ENCODE results near the gene DAP.

Gene DAP

DNA sequence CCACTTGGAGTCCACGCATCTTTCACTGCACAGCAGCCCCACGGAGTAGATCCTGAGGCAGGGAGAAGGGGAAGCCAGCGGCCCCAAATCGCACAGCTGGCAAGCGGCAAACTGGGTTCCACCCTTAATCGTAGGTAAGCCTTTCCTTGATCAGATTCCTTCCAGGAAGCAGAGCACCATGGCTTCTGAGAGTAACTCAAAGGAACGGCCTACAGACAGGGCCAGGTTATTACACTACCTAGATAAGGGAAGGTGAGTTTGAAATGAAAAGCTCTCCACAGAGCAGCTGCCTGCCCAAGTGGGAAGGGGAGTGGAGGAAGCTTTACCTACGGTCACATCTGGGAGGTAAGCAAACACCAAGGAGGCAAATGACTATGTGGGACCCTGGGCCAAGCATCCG is 7.9 kb downstream of the DAP start:
- no peaks in the 10 kb centered on the region for H3K9me3 Mint-ChIP-seq
- no peak overlapping the region for H3K27ac Mint-ChIP-seq
- no peak overlapping the region for H3K4me3 Mint-ChIP-seq
- DNase-seq (ENCODE audit: low spot score) = no peak
- H3K36me3 Mint-ChIP-seq (ENCODE audit: low read depth) = peaks cover 34% of the 10 kb centered on the region
- peaks cover 10% of the 10 kb centered on the region for H3K4me1 Mint-ChIP-seq (ENCODE audit: low read depth)
- no peaks in the 10 kb centered on the region for H3K27me3 Mint-ChIP-seq (ENCODE audit: low read depth)

DNA sequence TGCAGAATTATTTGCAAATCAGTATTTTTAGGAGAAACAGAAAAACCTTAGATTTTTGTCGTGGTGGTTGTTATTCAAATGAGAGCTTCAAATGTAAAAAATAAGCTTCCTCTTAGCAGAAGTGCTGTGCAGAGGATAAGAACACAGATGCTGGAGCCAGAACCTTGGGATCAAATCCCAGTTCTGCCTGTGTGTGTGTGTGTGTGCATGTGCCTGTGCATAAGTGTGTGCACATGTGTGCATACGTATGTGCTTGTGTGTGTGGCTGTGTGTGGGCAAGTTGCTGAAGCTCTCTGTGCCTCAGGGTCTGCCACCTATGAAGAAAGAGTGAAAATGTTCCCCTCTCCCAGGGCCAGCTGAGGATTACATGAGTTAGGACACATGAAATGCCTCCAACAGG is 8.6 kb downstream of the DAP start:
- no peak for DNase-seq (ENCODE audit: low spot score)
- Mint-ChIP-seq H3K9me3 (no peaks in the 10 kb centered on the region), H3K27ac (no peak overlapping the region), H3K4me3 (no peak overlapping the region), H3K36me3 (ENCODE audit: low read depth) (peaks cover 31% of the 10 kb centered on the region), H3K27me3 (ENCODE audit: low read depth) (no peaks in the 10 kb centered on the region), H3K4me1 (ENCODE audit: low read depth) (peaks cover 10% of the 10 kb centered on the region)

GRCh38 chr5:10750909-10751308 is 10.1 kb downstream of the DAP start:
- peaks cover 27% of the 10 kb centered on the region for H3K36me3 Mint-ChIP-seq (ENCODE audit: low read depth)
- DNase-seq (ENCODE audit: low spot score) = no peak

GRCh38 chr5:10747678-10748622 is 13.1 kb downstream of the DAP start:
- H3K27ac Mint-ChIP-seq = no peak overlapping the region
- H3K9me3 Mint-ChIP-seq = no peaks in the 10 kb centered on the region
- no peak overlapping the region for H3K4me3 Mint-ChIP-seq
- DNase-seq (ENCODE audit: low spot score) = no peak
- H3K4me1 Mint-ChIP-seq (ENCODE audit: low read depth) = no peaks in the 10 kb centered on the region
- H3K27me3 Mint-ChIP-seq (ENCODE audit: low read depth) = no peaks in the 10 kb centered on the region
- peaks cover 29% of the 10 kb centered on the region for H3K36me3 Mint-ChIP-seq (ENCODE audit: low read depth)

More at GRCh38 chr5:10750909-10751308, 10.1 kb downstream of the DAP start:
- Mint-ChIP-seq H3K4me1 (ENCODE audit: low read depth) (peaks cover 3% of the 10 kb centered on the region), H3K4me3 (no peak overlapping the region), H3K9me3 (no peaks in the 10 kb centered on the region), H3K27ac (no peak overlapping the region), H3K27me3 (ENCODE audit: low read depth) (no peaks in the 10 kb centered on the region)

- no peak overlapping the region for H3K4me3 Mint-ChIP-seq
- H3K27ac Mint-ChIP-seq = no peak overlapping the region
- H3K36me3 Mint-ChIP-seq (ENCODE audit: low read depth) = peaks cover 39% of the 10 kb centered on the region
- DNase-seq (ENCODE audit: low spot score) = no peak
- H3K9me3 Mint-ChIP-seq = no peaks in the 10 kb centered on the region
- no peaks in the 10 kb centered on the region for H3K27me3 Mint-ChIP-seq (ENCODE audit: low read depth)
- H3K4me1 Mint-ChIP-seq (ENCODE audit: low read depth) = no peaks in the 10 kb centered on the region
Measured at GRCh38 chr5:10746711-10747110, 14.3 kb downstream of the DAP start.

GRCh38 chr5:10745133-10745532 is 15.9 kb downstream of the DAP start:
- no peaks in the 10 kb centered on the region for H3K4me1 Mint-ChIP-seq (ENCODE audit: low read depth)
- no peak for DNase-seq (ENCODE audit: low spot score)
- H3K36me3 Mint-ChIP-seq (ENCODE audit: low read depth) = peaks cover 52% of the 10 kb centered on the region
- H3K4me3 Mint-ChIP-seq = no peak overlapping the region
- no peak overlapping the region for H3K27ac Mint-ChIP-seq
- no peaks in the 10 kb centered on the region for H3K27me3 Mint-ChIP-seq (ENCODE audit: low read depth)
- peaks cover 8% of the 10 kb centered on the region for H3K9me3 Mint-ChIP-seq

DNA sequence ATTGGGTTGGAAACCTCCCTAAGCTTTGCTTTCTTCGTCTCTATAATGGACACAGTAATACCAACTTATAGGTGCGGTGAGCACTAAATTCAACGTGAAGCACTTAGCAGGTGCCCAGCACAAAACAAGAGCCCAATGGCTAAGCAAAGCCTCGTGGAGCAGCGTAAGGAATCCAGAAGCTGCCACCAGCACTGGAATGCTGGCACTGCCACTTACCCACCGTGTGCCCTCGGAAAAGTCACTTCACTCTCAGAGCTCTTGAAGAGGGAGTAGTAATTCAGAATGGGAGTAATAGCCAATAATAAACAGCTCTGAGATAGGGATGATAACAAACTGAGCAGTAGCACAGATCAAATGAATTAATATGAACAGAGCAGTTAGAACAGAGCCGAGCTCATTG is 16.4 kb downstream of the DAP start:
- H3K4me3 Mint-ChIP-seq = no peak overlapping the region

GRCh38 chr5:10743951-10744350 is 17.1 kb downstream of the DAP start:
- H3K27ac Mint-ChIP-seq = no peak overlapping the region
- H3K27me3 Mint-ChIP-seq (ENCODE audit: low read depth) = no peaks in the 10 kb centered on the region
- peaks cover 62% of the 10 kb centered on the region for H3K36me3 Mint-ChIP-seq (ENCODE audit: low read depth)
- H3K4me1 Mint-ChIP-seq (ENCODE audit: low read depth) = no peaks in the 10 kb centered on the region
- H3K9me3 Mint-ChIP-seq = peaks cover 12% of the 10 kb centered on the region
- H3K4me3 Mint-ChIP-seq = no peak overlapping the region
- DNase-seq (ENCODE audit: low spot score) = no peak

More for the DNA sequence above, 16.4 kb downstream of the DAP start:
- H3K27me3 Mint-ChIP-seq (ENCODE audit: low read depth) = no peaks in the 10 kb centered on the region
- peaks cover 12% of the 10 kb centered on the region for H3K9me3 Mint-ChIP-seq
- H3K36me3 Mint-ChIP-seq (ENCODE audit: low read depth) = peaks cover 57% of the 10 kb centered on the region
- no peak for DNase-seq (ENCODE audit: low spot score)
- H3K27ac Mint-ChIP-seq = no peak overlapping the region
- H3K4me1 Mint-ChIP-seq (ENCODE audit: low read depth) = no peaks in the 10 kb centered on the region

DNA sequence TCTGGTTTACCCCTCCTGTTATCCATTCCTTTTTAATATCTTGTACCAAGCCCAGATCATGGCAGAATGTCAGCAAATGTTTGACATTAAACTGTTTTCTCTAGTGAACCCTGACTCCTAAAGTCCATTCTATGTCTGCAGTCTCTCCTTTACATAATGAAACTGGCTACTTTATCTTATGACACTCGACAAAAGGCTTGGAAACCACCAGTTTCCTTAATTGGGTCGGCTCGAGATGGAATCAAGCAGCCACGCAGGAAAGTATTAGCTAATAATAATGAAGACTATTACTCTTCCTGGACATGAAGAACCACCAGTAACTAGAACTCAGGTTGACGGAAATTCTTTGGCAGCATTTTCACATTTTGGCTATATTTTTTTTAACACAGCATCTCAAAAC is 17.5 kb downstream of the DAP start:
- Mint-ChIP-seq H3K27me3 (ENCODE audit: low read depth) (no peaks in the 10 kb centered on the region), H3K4me3 (no peak overlapping the region), H3K4me1 (ENCODE audit: low read depth) (no peaks in the 10 kb centered on the region), H3K36me3 (ENCODE audit: low read depth) (peaks cover 64% of the 10 kb centered on the region), H3K27ac (no peak overlapping the region), H3K9me3 (peaks cover 12% of the 10 kb centered on the region)
- no peak for DNase-seq (ENCODE audit: low spot score)

- Mint-ChIP-seq H3K9me3 (peaks cover 12% of the 10 kb centered on the region), H3K27ac (no peak overlapping the region), H3K36me3 (ENCODE audit: low read depth) (peaks cover 70% of the 10 kb centered on the region), H3K4me3 (no peak overlapping the region), H3K27me3 (ENCODE audit: low read depth) (no peaks in the 10 kb centered on the region), H3K4me1 (ENCODE audit: low read depth) (no peaks in the 10 kb centered on the region)
- DNase-seq (ENCODE audit: low spot score) = no peak
Measured at GRCh38 chr5:10741661-10742060, 19.4 kb downstream of the DAP start.

DNA sequence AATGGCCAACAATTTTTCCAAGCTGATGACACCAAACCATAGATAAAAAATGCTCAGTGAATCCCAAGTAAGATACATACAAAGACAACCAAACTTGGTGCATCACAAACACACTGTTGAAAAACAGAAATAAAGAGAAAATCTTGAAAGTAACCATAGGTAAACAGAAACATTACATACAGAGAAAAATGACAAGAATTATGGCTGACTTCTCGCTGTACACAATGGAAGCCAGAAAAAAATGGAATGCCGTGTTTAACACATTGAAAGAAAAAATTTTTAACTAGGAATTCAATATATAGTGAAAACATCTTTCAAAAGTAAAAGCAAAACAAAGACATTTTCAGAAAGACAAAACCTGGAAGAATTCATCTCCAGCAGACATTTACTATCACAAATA is 20.6 kb downstream of the DAP start:
- Mint-ChIP-seq H3K27ac (no peak overlapping the region), H3K4me3 (no peak overlapping the region), H3K4me1 (ENCODE audit: low read depth) (no peaks in the 10 kb centered on the region), H3K9me3 (peaks cover 12% of the 10 kb centered on the region), H3K27me3 (ENCODE audit: low read depth) (no peaks in the 10 kb centered on the region), H3K36me3 (ENCODE audit: low read depth) (peaks cover 64% of the 10 kb centered on the region)
- no peak for DNase-seq (ENCODE audit: low spot score)

DNA sequence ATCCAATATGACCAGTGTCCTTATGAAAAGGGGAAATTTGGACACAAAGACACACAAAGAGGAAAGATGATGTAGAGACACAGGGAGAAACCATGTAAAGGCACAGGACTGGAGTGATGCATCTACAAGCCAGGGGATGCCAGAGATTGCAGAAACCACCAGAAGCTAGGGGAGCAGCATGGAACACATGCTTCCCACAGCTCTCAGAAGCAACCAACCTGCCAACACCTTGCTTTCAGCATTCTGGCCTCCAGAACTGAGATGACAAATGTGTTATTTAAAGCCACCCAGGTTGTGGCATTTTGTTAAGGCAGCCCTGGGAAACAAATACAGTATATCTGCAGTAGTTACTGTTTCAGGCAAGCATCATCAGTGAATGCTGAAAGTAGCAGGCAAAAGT is 23.2 kb downstream of the DAP start:
- DNase-seq (ENCODE audit: low spot score) = no peak
- Mint-ChIP-seq H3K36me3 (ENCODE audit: low read depth) (peaks cover 45% of the 10 kb centered on the region), H3K27ac (no peak overlapping the region), H3K9me3 (peaks cover 12% of the 10 kb centered on the region), H3K27me3 (ENCODE audit: low read depth) (no peaks in the 10 kb centered on the region), H3K4me3 (no peak overlapping the region), H3K4me1 (ENCODE audit: low read depth) (no peaks in the 10 kb centered on the region)

- no peak for DNase-seq (ENCODE audit: low spot score)
- Mint-ChIP-seq H3K27me3 (ENCODE audit: low read depth) (no peaks in the 10 kb centered on the region), H3K36me3 (ENCODE audit: low read depth) (peaks cover 41% of the 10 kb centered on the region), H3K9me3 (peaks cover 12% of the 10 kb centered on the region), H3K4me1 (ENCODE audit: low read depth) (no peaks in the 10 kb centered on the region), H3K4me3 (no peak overlapping the region), H3K27ac (no peak overlapping the region)
Measured at GRCh38 chr5:10736808-10737207, 24.2 kb downstream of the DAP start.

DNA sequence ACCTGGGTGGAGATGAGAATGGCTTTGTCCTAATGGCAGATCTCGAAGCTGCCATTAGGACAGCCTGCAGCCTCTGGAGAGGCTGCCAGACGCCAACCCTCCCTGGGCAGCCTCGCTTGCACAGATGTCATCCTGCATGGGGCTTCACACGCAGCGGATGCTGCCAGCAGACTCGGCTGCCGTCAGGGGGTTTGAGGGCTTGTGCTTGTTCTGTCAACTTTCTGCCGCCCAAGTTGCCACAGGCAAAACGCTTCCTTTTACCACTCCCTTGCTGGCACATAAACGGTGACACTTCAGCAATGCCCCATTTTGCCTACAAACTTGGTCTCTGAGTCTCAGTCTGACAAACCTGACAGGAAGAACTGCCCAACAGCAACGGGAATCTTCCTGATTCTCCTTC is 24.7 kb downstream of the DAP start:
- Mint-ChIP-seq H3K27ac (no peak overlapping the region), H3K9me3 (peaks cover 12% of the 10 kb centered on the region), H3K4me3 (no peak overlapping the region), H3K27me3 (ENCODE audit: low read depth) (no peaks in the 10 kb centered on the region), H3K4me1 (ENCODE audit: low read depth) (no peaks in the 10 kb centered on the region), H3K36me3 (ENCODE audit: low read depth) (peaks cover 37% of the 10 kb centered on the region)
- no peak for DNase-seq (ENCODE audit: low spot score)

Data from T-helper 2 cell treated with Interferon-gamma antibody and Interleukin-4, amounts not matched to agents 5 μg/mL and 100 μg/mL, for 36 hours (primary cell).